Lower lobe of right lung (tissue), 2 donors: Measurements from ENCODE around the gene RAPGEF3. TPM values are rescaled to one million over a fixed set of nuclear protein-coding genes. Genes with fewer than 3 reads are reported as not detected.

ENCODE experiments used
- ATAC-seq, 2 donors: fragments of 200-7000 bp; cut with Tn5 transposase; one replicate each; pipeline ENCODE4 v1.9.1; 2020 to 2022; ENCODE audit warnings: mild to moderate bottlenecking in 2 of 2, moderate library complexity in 2 of 2
- DNase-seq: peaks from one replicate; pipeline ENCODE4 v3.0.0-alpha.2; 2020
- H3K27ac ChIP-seq: fragments of 200-600 bp; one replicate; pipeline ENCODE4 v1.8.0; 2022
- H3K27me3 ChIP-seq: fragments of 200-600 bp; one replicate; pipeline ENCODE4 v1.8.0; 2022; ENCODE audit warnings: low read depth
- H3K36me3 ChIP-seq: fragments of 200-600 bp; one replicate; pipeline ENCODE4 v1.8.0; 2022; ENCODE audit warnings: mild to moderate bottlenecking
- H3K4me1 ChIP-seq: fragments of 200-600 bp; one replicate; pipeline ENCODE4 v1.8.0; 2022
- H3K4me3 ChIP-seq: fragments of 200-600 bp; one replicate; pipeline ENCODE4 v1.8.0; 2022; ENCODE audit warnings: mild to moderate bottlenecking
- H3K9me3 ChIP-seq: fragments of 200-600 bp; one replicate; pipeline ENCODE4 v1.8.0; 2022
- intact Hi-C: fragments of 100-400 bp; cut with DNase I; formaldehyde crosslinking; loops from one replicate; pipeline ENCODE4 v1.11.0; 2022
- total RNA-seq: library from RNA; stranded (reverse); fragmentation: NEBNext Ultra II Directional; extraction: Animal tissue kit (Norgen Biotek cat#: 25700); gene quantifications from one replicate; pipeline ENCODE4 v1.2.1, GENCODE V29; 2021
- TF ChIP-seq, protein P1 (sequence below): fragments of 200-600 bp; IDR thresholded peaks from one replicate; pipeline ENCODE4 v1.8.0; 2022; ENCODE audit warnings: antibody characterized with exemption, mild to moderate bottlenecking
- donor health status: DM: no; HTN: yes; CAD: no; lungs with severe emphysema.

Gene RAPGEF3
- total RNA-seq, 1 donor from 2014 or later, result 44.5 TPM

DNA sequence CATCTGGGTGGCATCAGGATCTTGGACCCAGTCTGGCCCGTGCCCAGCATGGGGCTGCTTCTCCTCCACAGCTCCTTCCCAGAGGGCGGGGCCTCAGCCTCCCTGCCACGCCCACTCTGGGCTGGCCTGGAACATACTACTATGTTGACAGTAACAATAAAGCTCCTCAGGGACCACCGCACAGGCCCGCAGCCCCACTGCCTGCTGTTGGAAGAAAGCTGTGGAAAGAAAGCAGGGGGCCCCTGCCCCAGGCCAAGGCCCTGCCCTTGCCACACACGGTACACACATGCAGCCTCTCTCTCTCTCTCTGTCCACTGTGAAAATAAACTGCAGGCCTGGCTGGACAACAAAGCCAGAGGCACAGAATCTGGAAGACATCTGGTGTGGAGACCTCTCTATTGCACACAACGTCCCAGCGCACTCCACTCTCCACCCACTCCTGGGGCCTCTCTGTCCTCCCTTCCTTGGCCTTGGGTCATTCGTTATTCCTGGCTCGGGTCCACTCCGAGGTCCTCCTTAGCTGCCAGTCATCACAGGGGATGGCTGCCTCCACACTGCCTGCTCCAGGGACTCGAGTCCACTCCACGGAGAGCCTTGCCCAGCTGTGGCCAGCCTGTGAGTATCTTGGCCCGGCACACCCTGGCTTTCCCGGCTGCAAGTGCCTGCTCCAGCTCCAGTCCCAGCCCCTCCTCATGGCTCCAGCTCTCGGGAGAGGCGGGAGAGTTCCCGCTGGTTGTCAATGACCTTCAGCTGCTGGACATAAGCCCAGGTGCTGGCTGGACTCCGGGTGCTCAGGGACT is 21.6 kb downstream of the RAPGEF3 start:
- no peaks in the 10 kb centered on the region for H3K27me3 ChIP-seq
- TF ChIP-seq, protein P1, sequence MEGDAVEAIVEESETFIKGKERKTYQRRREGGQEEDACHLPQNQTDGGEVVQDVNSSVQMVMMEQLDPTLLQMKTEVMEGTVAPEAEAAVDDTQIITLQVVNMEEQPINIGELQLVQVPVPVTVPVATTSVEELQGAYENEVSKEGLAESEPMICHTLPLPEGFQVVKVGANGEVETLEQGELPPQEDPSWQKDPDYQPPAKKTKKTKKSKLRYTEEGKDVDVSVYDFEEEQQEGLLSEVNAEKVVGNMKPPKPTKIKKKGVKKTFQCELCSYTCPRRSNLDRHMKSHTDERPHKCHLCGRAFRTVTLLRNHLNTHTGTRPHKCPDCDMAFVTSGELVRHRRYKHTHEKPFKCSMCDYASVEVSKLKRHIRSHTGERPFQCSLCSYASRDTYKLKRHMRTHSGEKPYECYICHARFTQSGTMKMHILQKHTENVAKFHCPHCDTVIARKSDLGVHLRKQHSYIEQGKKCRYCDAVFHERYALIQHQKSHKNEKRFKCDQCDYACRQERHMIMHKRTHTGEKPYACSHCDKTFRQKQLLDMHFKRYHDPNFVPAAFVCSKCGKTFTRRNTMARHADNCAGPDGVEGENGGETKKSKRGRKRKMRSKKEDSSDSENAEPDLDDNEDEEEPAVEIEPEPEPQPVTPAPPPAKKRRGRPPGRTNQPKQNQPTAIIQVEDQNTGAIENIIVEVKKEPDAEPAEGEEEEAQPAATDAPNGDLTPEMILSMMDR, result no peak
- DNase-seq (peak; percentile 91), ATAC-seq (peak; percentile 88 to 92)
- no peaks in the 10 kb centered on the region for H3K36me3 ChIP-seq
- H3K4me3 ChIP-seq, result peak overlapping the region; percentile 1
- peaks cover 70% of the 10 kb centered on the region for H3K4me1 ChIP-seq
- H3K27ac ChIP-seq, result peak overlapping the region; percentile 79
- no peaks in the 10 kb centered on the region for H3K9me3 ChIP-seq
- intact Hi-C loops, result no loop called here

DNA sequence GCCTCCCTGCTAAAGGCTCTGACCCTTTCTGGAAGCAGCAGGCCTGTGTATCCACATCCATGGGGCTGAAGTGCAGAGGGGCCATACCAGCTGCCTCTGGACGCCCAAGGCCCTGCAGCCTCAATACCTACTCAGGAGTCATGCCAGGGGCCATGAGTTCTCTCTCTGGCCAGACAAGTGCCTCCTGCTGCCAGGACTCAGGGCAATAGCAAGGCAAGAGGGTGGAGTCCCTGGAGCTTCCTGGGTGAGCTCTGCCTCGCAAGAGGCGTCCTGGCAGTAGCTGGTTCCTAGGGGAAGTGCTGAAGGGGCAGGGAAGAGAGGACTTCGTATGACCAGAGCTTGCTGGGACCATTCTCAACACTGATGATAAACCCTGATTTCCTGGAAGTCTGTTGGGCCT is 22.5 kb downstream of the RAPGEF3 start:
- Histone ChIP-seq H3K9me3 (no peaks in the 10 kb centered on the region), H3K4me3 (no peak overlapping the region), H3K27ac (peak overlapping the region; percentile 79), H3K36me3 (no peaks in the 10 kb centered on the region), H3K27me3 (no peaks in the 10 kb centered on the region), H3K4me1 (peaks cover 62% of the 10 kb centered on the region)
- intact Hi-C loops, result no loop called here
- ATAC-seq (no peak), DNase-seq (no peak)
- TF ChIP-seq, protein P1, result no peak

DNA sequence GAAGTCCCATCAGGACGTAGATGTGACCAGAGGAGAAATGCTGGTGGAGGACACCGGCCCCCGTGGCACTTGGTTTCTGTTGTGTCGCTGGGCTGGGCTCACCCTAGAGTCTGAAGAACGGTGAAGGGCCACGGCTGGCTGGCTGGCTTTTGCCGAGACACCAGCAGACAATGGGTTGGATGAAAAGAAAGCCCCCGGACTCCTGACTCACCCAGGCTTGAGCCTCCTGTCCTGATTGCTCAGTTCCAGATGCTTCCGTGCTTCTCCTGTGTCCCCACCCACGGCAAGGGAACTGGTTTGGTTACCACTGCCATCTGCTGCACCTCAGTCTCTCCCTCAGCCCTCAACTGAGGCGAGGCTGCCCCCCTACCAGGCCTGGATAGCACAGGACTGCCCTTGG is 23.0 kb downstream of the RAPGEF3 start:
- ATAC-seq (no peak), DNase-seq (no peak)
- intact Hi-C loops, result no loop called here

DNA sequence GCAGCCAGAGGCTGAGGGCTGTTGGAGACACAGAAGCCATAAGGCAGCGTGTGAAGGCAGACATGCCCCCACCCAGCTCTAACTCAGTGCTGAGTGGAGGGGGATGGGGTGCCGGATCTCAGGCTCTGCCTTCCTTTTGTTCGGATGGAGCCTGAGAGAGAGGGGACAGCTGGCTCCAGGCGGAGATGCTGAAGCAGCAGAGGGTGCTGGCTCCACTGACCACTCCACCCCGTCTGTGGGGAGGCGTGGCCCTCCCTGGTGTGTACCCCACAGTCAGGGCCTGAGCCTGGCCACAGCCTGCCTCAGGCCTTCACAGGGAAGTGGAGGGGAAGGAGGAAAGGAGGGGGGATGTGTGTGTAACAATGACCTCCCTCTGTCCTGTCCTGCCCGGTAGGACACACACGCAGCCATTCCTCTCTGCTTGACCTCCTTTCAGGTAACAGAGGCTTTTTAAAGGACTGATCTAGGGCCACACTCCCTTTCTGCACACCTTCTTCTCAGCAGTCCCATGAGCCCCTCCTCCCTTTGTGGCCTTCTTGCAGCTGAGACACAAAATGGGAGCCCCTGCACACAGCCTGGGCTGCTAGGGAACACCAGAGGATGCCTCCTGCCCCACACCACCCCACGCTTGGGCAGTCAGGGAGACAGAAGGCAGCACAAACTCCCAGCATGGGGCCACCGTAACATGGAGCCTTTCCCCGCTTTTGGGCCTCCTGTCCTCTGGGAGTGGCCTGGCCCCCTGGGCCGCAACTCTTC is 23.8 kb downstream of the RAPGEF3 start:
- no peak for ATAC-seq
- TF ChIP-seq, protein P1, result no peak
- intact Hi-C loops, result no loop called here
- Histone ChIP-seq H3K4me1 (peaks cover 59% of the 10 kb centered on the region), H3K36me3 (no peaks in the 10 kb centered on the region), H3K4me3 (no peak overlapping the region), H3K27ac (peak overlapping the region; percentile 79), H3K27me3 (no peaks in the 10 kb centered on the region), H3K9me3 (no peaks in the 10 kb centered on the region)
- DNase-seq, result no peak

More for the DNA sequence above, 23.0 kb downstream of the RAPGEF3 start:
- H3K27me3 ChIP-seq, result no peaks in the 10 kb centered on the region
- TF ChIP-seq, protein P1, result no peak
- H3K27ac ChIP-seq, result peak overlapping the region; percentile 79
- no peak overlapping the region for H3K4me3 ChIP-seq
- H3K4me1 ChIP-seq, result peaks cover 59% of the 10 kb centered on the region
- no peaks in the 10 kb centered on the region for H3K9me3 ChIP-seq
- H3K36me3 ChIP-seq, result no peaks in the 10 kb centered on the region

DNA sequence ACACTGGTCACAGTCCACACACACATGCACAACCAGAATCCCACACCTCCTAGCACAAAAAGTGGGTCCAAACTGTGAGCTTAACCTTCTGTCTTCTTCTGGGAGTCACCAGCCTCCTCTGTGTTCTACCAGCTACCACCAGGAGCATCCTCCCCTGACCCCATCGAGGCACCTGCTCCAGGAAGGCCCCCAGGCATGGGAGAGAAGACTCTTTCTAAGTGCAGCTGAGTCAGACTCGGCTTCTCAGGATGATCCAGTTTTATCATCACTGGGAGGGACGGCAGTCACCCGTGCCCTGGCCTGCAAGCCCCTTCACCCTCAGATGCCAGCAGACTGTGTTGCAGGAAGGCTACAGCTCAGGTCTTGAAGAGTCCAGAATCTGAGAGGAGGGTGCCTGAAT is 25.5 kb downstream of the RAPGEF3 start:
- H3K36me3 ChIP-seq, result no peaks in the 10 kb centered on the region
- DNase-seq, result no peak
- intact Hi-C loops, result no loop called here
- no peak overlapping the region for H3K27ac ChIP-seq
- H3K9me3 ChIP-seq, result no peaks in the 10 kb centered on the region
- no peak for ATAC-seq
- H3K27me3 ChIP-seq, result no peaks in the 10 kb centered on the region
- no peak overlapping the region for H3K4me3 ChIP-seq
- TF ChIP-seq, protein P1, result no peak
- H3K4me1 ChIP-seq, result peaks cover 58% of the 10 kb centered on the region
